Measurements from ENCODE around the gene BTBD16.

DNA sequence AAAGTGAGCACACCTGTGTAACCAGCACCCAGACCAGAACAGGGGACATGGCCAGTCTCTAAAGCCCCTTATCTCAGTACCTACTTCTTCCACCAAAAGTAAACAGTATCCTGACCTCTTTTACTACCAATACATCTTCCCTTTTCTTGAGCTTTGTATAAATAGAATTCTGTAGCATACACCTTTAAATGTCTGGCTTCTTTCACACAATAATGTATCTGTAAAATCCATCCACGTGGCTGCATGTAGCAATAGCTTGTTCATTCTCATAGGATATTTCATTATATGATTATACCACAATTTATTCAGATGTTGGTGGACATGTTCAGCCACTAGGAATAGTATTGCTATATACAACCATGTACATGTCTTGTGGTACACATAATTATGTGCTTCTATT, 40.6 kb downstream of the BTBD16 start:
- TF ChIP-seq CTCF (IDR thresholded peaks at IDR 0.05) (no peak), POLR2A (IDR thresholded peaks at IDR 0.05) (no peak)
